Neural cell (in vitro differentiated cells): ENCODE measurements around the gene RELT.

Experiments
- EP300 ChIP-seq: fragments of 450-650 bp; conservative IDR thresholded peaks from 2 replicates; pipeline ENCODE4 v1.6.1; 2014; ENCODE audit warnings: antibody characterized with exemption, mild to moderate bottlenecking, moderate library complexity; ENCODE audit not compliant: poor library complexity, severe bottlenecking
- EZH2 ChIP-seq: fragments of 200-600, 300-800 bp; shearing (Covaris generic), sonication (generic); IDR thresholded peaks from 2 replicates; pipeline ENCODE4 v1.6.1; 2014; ENCODE audit warnings: antibody characterized with exemption, low read length, borderline replicate concordance, mild to moderate bottlenecking; ENCODE audit not compliant: insufficient read depth, poor library complexity, severe bottlenecking
- MXI1 ChIP-seq: fragments of 450-650 bp; conservative IDR thresholded peaks from 2 replicates; pipeline ENCODE4 v1.6.1; 2014; ENCODE audit warnings: antibody characterized with exemption, mild to moderate bottlenecking; ENCODE audit not compliant: poor library complexity, severe bottlenecking
- POLR2AphosphoS5 ChIP-seq: IDR thresholded peaks from 2 replicates; pipeline ENCODE4 v1.6.1; 2012
- SMC3 ChIP-seq: fragments of 450-650 bp; conservative IDR thresholded peaks from 2 replicates; pipeline ENCODE4 v1.6.1; 2014; ENCODE audit warnings: antibody characterized with exemption, mild to moderate bottlenecking, moderate library complexity; ENCODE audit not compliant: poor library complexity
- TAF1 ChIP-seq: IDR thresholded peaks from 2 replicates; pipeline ENCODE4 v1.6.1; 2012; ENCODE audit warnings: low read depth
- TF ChIP-seq, protein P1 (sequence below): fragments of 450-650 bp; IDR thresholded peaks from 2 replicates; pipeline ENCODE4 v1.5.1; 2014; ENCODE audit warnings: antibody characterized with exemption, mild to moderate bottlenecking, moderate library complexity; ENCODE audit not compliant: poor library complexity, severe bottlenecking

DNA sequence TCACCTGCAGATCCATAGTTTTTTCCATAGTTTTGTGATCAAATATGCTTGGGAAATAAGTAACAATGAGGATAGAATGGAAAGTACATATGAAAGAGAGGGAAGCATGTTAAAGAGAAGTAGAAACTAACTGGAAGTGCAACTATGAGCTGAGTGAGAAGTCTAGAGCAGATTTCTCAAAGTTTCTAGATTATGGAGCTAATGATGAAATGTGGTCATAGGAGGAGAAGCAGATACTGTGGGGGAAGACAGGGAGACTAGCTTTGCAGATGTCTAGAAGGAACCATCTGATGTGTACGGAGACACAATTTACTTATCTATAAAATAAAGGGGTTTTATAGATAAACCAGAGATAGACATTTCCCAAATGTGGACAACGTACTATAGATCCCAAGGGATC lies 37.1 kb downstream of the RELT start:
- TF ChIP-seq, protein P1, sequence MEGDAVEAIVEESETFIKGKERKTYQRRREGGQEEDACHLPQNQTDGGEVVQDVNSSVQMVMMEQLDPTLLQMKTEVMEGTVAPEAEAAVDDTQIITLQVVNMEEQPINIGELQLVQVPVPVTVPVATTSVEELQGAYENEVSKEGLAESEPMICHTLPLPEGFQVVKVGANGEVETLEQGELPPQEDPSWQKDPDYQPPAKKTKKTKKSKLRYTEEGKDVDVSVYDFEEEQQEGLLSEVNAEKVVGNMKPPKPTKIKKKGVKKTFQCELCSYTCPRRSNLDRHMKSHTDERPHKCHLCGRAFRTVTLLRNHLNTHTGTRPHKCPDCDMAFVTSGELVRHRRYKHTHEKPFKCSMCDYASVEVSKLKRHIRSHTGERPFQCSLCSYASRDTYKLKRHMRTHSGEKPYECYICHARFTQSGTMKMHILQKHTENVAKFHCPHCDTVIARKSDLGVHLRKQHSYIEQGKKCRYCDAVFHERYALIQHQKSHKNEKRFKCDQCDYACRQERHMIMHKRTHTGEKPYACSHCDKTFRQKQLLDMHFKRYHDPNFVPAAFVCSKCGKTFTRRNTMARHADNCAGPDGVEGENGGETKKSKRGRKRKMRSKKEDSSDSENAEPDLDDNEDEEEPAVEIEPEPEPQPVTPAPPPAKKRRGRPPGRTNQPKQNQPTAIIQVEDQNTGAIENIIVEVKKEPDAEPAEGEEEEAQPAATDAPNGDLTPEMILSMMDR: no peak
- no peak for TF ChIP-seq POLR2AphosphoS5
- no peak for TF ChIP-seq EZH2
- no peak for TF ChIP-seq EP300
- no peak for TF ChIP-seq TAF1
- no peak for TF ChIP-seq MXI1
- TF ChIP-seq SMC3: no peak
